BE2C (cell line): ENCODE data around the gene SP1.
"Not testable (repeated sequence)": the region's sequence is repeated elsewhere in the genome, so short reads cannot be mapped to it uniquely, and the experiment has no call there.

ENCODE experiments used
- DNase-seq: peaks from one replicate; pipeline ENCODE4 v3.0.0-alpha.2; 2020
- H3K27me3 ChIP-seq: fragments of 250-450 bp; sonication (Bioruptor Pico); 2 replicates; pipeline ENCODE4 v1.5.1; 2020; ENCODE audit warnings: mild to moderate bottlenecking
- H3K36me3 ChIP-seq: fragments of 250-450 bp; sonication (Bioruptor Pico); 2 replicates; pipeline ENCODE4 v1.5.1; 2020; ENCODE audit warnings: mild to moderate bottlenecking
- H3K4me1 ChIP-seq: fragments of 250-450 bp; sonication (Bioruptor Pico); 2 replicates; pipeline ENCODE4 v1.5.1; 2020
- H3K4me3 ChIP-seq: 2 replicates; pipeline ENCODE4 v1.5.1; 2011; ENCODE audit warnings: low read depth, low read length
- H3K9me3 ChIP-seq: fragments of 250-450 bp; sonication (Bioruptor Pico); 2 replicates; pipeline ENCODE4 v1.5.1; 2020
- TF ChIP-seq, protein P1 (sequence below): IDR thresholded peaks from 2 replicates; pipeline ENCODE4 v1.5.1; 2012; ENCODE audit warnings: mild to moderate bottlenecking, low read depth, low read length

SP1 gene

GRCh38 chr12:53427905-53428594 is 48.1 kb downstream of the SP1 start:
- Histone ChIP-seq H3K27me3 (no peaks in the 10 kb centered on the region), H3K4me1 (peaks cover 14% of the 10 kb centered on the region), H3K9me3 (no peaks in the 10 kb centered on the region), H3K36me3 (no peaks in the 10 kb centered on the region), H3K4me3 (no peak overlapping the region)
- no peak for DNase-seq
- TF ChIP-seq, protein P1, sequence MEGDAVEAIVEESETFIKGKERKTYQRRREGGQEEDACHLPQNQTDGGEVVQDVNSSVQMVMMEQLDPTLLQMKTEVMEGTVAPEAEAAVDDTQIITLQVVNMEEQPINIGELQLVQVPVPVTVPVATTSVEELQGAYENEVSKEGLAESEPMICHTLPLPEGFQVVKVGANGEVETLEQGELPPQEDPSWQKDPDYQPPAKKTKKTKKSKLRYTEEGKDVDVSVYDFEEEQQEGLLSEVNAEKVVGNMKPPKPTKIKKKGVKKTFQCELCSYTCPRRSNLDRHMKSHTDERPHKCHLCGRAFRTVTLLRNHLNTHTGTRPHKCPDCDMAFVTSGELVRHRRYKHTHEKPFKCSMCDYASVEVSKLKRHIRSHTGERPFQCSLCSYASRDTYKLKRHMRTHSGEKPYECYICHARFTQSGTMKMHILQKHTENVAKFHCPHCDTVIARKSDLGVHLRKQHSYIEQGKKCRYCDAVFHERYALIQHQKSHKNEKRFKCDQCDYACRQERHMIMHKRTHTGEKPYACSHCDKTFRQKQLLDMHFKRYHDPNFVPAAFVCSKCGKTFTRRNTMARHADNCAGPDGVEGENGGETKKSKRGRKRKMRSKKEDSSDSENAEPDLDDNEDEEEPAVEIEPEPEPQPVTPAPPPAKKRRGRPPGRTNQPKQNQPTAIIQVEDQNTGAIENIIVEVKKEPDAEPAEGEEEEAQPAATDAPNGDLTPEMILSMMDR: no peak

- Histone ChIP-seq H3K36me3 (no peaks in the 10 kb centered on the region), H3K27me3 (no peaks in the 10 kb centered on the region), H3K9me3 (no peaks in the 10 kb centered on the region), H3K4me3 (no peak overlapping the region), H3K4me1 (peaks cover 14% of the 10 kb centered on the region)
- no peak for DNase-seq
- TF ChIP-seq, protein P1: no peak
Observed at GRCh38 chr12:53428741-53429140, 48.8 kb downstream of the SP1 start.

DNA sequence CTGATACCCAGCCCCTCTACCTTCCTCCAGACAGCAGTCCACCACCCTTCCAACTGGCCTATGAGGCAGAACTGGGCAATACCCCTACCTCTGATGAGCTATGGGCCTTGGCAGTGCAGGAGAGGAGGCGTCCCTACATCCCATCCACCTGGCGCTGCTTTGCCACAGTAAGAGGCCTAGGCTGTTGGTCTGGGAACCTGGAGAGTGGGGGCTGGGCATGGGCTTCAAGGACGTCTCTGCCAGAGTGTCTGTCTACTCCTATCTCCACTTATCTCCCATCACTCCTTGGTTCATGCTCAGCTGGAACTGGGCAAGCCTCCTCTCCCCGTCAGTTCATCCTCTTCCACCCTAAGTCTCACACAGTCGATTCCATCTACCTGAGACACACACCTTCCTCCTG is 50.1 kb downstream of the SP1 start:
- Histone ChIP-seq H3K36me3 (no peaks in the 10 kb centered on the region), H3K4me3 (no peak overlapping the region), H3K4me1 (peaks cover 7% of the 10 kb centered on the region), H3K9me3 (no peaks in the 10 kb centered on the region), H3K27me3 (no peaks in the 10 kb centered on the region)
- TF ChIP-seq, protein P1: no peak
- no peak for DNase-seq

- no peaks in the 10 kb centered on the region for H3K4me1 ChIP-seq
- H3K9me3 ChIP-seq: no peaks in the 10 kb centered on the region
- no peaks in the 10 kb centered on the region for H3K27me3 ChIP-seq
- H3K4me3 ChIP-seq: no peak overlapping the region
- TF ChIP-seq, protein P1: no peak
- H3K36me3 ChIP-seq: no peaks in the 10 kb centered on the region
- DNase-seq: no peak
Observed at GRCh38 chr12:53431187-53431586, 51.2 kb downstream of the SP1 start.

DNA sequence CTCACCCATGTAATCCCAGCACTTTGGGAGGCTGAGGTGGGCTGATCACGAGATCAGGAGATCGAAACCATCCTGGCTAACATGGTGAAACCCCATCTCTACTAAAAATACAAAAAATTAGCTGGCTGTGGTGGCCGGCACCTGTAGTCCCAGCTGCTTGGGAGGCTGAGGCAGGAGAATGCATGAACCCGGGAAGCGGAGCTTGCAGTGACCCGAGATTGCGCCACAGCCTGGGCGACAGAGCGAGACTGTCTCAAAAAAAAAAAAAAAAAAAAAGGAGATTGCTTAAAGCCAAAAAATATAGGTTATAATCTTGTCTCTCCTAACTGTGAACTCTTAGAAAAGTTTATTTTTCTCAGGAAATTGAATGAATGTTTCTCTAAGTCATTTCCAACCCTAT is 55.4 kb downstream of the SP1 start:
- H3K4me3 ChIP-seq, H3K9me3 ChIP-seq, H3K4me1 ChIP-seq, DNase-seq, H3K27me3 ChIP-seq, H3K36me3 ChIP-seq: not testable (repeated sequence)

DNA sequence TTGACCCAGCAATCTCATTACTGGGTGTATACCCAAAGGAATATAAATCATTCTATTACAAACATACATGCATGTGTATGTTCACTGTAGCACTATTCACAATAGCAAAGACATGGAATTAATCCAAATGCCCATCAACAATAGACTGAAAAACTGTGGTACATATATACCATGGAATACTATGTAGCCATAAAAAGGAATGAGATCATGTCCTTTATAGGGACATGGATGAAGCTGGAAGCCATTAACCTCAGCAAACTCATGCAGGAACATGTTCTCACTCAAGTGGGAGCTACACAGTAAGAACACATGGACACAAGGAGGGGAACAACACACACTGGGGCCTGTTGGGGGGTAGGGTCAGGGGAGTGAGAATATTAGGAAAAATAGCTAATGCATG is 59.6 kb downstream of the SP1 start:
- not testable (repeated sequence) for DNase-seq, H3K4me3 ChIP-seq, H3K36me3 ChIP-seq, H3K27me3 ChIP-seq, H3K4me1 ChIP-seq, H3K9me3 ChIP-seq

DNA sequence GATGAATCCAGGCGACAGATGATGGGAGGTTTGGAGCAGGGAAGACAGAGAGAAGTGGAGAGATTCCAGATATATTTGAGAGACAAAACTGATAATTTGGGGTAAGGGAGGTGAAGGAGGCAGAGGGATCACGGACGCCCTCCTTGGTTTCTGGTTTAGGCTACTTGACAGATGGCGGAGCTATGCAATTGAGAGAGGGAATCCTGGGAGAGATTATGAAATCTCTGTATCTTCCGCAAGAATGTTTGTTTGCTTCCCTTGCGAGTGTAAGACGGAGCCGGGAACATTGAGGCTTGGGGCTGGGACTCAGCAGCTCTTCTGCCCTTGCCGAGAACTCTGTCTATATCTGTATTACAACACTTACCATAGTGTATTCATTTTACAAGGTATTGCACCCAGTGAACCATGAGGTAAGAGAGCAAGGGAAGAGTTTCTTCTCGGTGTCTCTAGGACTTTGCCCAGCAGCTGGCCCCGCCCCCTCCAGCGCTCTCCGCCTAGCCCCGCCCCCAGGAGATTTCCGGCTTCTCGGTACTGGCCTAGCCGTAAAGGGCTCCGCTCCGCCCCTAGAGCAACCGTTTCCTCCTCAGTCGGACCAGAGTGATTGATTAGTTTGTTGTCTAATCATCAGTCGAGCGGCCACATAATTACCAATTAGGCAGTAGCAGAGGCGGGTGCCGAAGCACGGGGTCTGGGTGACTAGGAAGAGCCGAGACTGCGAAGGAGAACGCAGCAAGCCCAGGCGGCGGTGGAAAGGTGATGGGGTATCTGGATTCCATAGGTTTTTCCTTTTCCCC is 61.3 kb downstream of the SP1 start, which contains the start of gene PRR13:
Gene PRR13, plus strand, starts transcription at position 695 of the 794 bp plus-strand sequence. CDS start 981 bp downstream, outside the sequence.
- TF ChIP-seq, protein P1: no peak
- DNase-seq: peak; percentile 99
- H3K36me3 ChIP-seq: peaks cover 7% of the 10 kb centered on the region
- H3K27me3 ChIP-seq: no peaks in the 10 kb centered on the region
- peaks cover 3% of the 10 kb centered on the region for H3K9me3 ChIP-seq
- H3K4me3 ChIP-seq: peak within 1 kb of the TSS; percentile 93
- no peaks in the 10 kb centered on the region; the same call in none of the 2 replicates for H3K4me1 ChIP-seq
